Hepatocyte (in vitro differentiated cells): Measurements from ENCODE around the gene SLC2A11. TPM values are rescaled to one million over a fixed set of nuclear protein-coding genes. Genes with fewer than 3 reads are reported as not detected.

Experiments
- DNase-seq: peaks from one replicate; pipeline ENCODE4 v3.0.0-alpha.2; 2016; ENCODE audit warnings: low spot score
- H2AFZ ChIP-seq: fragments of 200-600 bp; sonication (generic); 2 replicates; pipeline ENCODE4 v1.6.0; 2016; ENCODE audit warnings: antibody characterized with exemption, mild to moderate bottlenecking
- H3K27ac ChIP-seq: fragments of 200-600 bp; sonication (generic); 2 replicates; pipeline ENCODE4 v1.5.1; 2016; ENCODE audit warnings: mild to moderate bottlenecking
- H3K27me3 ChIP-seq: fragments of 200-600 bp; sonication (generic); 2 replicates; pipeline ENCODE4 v1.6.1; 2016
- H3K36me3 ChIP-seq: fragments of 200-600 bp; sonication (generic); replicated peaks from 2 replicates; pipeline ENCODE4 v1.5.1; 2016; ENCODE audit warnings: low read depth; ENCODE audit not compliant: insufficient read depth
- H3K4me1 ChIP-seq: fragments of 200-600 bp; sonication (generic); 2 replicates; pipeline ENCODE4 v1.5.1; 2016; ENCODE audit warnings: mild to moderate bottlenecking, moderate library complexity; ENCODE audit not compliant: insufficient read depth
- H3K4me2 ChIP-seq: fragments of 200-600 bp; sonication (generic); 2 replicates; pipeline ENCODE4 v1.6.0; 2016
- H3K4me3 ChIP-seq: fragments of 200-600 bp; sonication (generic); 2 replicates; pipeline ENCODE4 v1.5.1; 2016; ENCODE audit warnings: mild to moderate bottlenecking
- H3K79me2 ChIP-seq: fragments of 200-600 bp; sonication (generic); 2 replicates; pipeline ENCODE4 v1.6.0; 2017; ENCODE audit warnings: mild to moderate bottlenecking
- H3K9me2 ChIP-seq: fragments of 200-600 bp; sonication (generic); replicated peaks from 2 replicates; pipeline ENCODE4 v1.6.0; 2017; ENCODE audit warnings: mild to moderate bottlenecking; ENCODE audit not compliant: insufficient read depth
- H3K9me3 ChIP-seq: fragments of 200-600 bp; sonication (generic); 2 replicates; pipeline ENCODE4 v1.5.1; 2016; ENCODE audit warnings: low read depth, mild to moderate bottlenecking
- H4K20me1 ChIP-seq: fragments of 200-600 bp; sonication (generic); 2 replicates; pipeline ENCODE4 v1.6.0; 2016; ENCODE audit warnings: mild to moderate bottlenecking; ENCODE audit not compliant: insufficient read depth, poor library complexity, severe bottlenecking
- CTCF ChIP-seq: fragments of 200-600 bp; sonication (generic); IDR thresholded peaks from 2 replicates; pipeline ENCODE4 v1.5.1; 2016; ENCODE audit warnings: antibody characterized with exemption, mild to moderate bottlenecking; ENCODE audit not compliant: poor library complexity
- EZH2 ChIP-seq: fragments of 200-600 bp; sonication (generic); IDR thresholded peaks from 2 replicates; pipeline ENCODE4 v1.6.1; 2016; ENCODE audit warnings: antibody characterized with exemption, mild to moderate bottlenecking, borderline replicate concordance
- EZH2phosphoT487 ChIP-seq: fragments of 200-600 bp; sonication (generic); IDR thresholded peaks from one replicate; pipeline ENCODE4 v1.6.1; 2018; ENCODE audit warnings: antibody characterized with exemption, mild to moderate bottlenecking, low read depth, moderate library complexity; ENCODE audit not compliant: unreplicated experiment, severe bottlenecking
- WGBS: methylation state at CpG from one replicate; pipeline ENCODE4 v1.1.6; 2016; ENCODE audit warnings: low lambda C conversion rate; ENCODE audit errors: missing lambda C conversion rate; 5-methylcytosine and 5-hydroxymethylcytosine counted together
- polyA plus RNA-seq: library from polyadenylated mRNA; unstranded; fragments of >200 nt; fragmentation: Nextera tagmentation; extraction: Ambion mirVana; gene quantifications from 2 replicates; pipeline ENCODE4 v1.2.1, GENCODE V29; 2016
- total RNA-seq: library from RNA; depleted of rRNA; stranded (reverse); fragments of >200 nt; gene quantifications from 2 replicates; pipeline ENCODE4 v1.2.3, GENCODE V29; 2014

The SLC2A11 gene
- total and polyA plus RNA-seq, 2 experiments from 2014 or later, result 15.0 TPM

DNA sequence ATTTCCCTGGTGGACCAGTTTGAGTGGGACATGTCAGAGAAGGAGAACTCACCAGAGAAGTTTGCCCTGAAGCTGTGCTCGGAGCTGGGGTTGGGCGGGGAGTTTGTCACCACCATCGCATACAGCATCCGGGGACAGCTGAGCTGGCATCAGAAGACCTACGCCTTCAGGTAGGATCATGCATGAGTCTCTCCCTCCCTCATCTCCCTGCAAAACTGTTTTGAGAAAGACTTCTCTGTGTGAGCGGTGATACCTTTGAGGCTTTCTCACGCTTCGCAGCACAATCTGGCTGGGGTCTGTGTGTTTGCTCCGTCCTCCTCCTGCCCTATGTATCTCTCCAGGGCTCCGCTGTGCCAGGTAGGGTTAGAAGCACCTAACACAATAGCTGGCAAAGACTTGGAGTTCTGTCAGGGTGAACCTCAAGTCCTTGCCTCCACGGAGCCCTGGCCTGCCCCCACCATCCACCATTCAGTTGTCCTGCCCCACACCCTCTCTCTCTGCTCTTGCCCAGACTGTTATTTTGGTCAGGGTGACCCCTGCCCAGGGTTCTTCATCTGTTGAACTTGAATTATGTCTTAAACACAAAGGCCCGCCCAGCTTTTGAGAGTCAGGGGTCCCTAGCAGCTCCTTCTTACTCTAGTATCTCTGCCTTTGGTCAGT is 32.3 kb upstream of the SLC2A11 start:
- no peak overlapping the region for H2AFZ ChIP-seq
- H3K79me2 ChIP-seq, result peaks cover 2% of the 10 kb centered on the region
- TF ChIP-seq EZH2 (no peak), CTCF (no peak), EZH2phosphoT487 (no peak)
- H3K9me2 ChIP-seq, result no peaks in the 10 kb centered on the region
- H3K27ac ChIP-seq, result no peak overlapping the region
- no peaks in the 10 kb centered on the region for H3K27me3 ChIP-seq
- H3K36me3 ChIP-seq, result no peaks in the 10 kb centered on the region
- H4K20me1 ChIP-seq, result no peaks in the 10 kb centered on the region
- no peak overlapping the region for H3K4me2 ChIP-seq
- no peaks in the 10 kb centered on the region for H3K9me3 ChIP-seq
- DNase-seq, result no peak
- H3K4me1 ChIP-seq, result no peaks in the 10 kb centered on the region
- WGBS, result 98% methylated on average over 12 of the region's 12 CpGs
- no peak overlapping the region for H3K4me3 ChIP-seq

DNA sequence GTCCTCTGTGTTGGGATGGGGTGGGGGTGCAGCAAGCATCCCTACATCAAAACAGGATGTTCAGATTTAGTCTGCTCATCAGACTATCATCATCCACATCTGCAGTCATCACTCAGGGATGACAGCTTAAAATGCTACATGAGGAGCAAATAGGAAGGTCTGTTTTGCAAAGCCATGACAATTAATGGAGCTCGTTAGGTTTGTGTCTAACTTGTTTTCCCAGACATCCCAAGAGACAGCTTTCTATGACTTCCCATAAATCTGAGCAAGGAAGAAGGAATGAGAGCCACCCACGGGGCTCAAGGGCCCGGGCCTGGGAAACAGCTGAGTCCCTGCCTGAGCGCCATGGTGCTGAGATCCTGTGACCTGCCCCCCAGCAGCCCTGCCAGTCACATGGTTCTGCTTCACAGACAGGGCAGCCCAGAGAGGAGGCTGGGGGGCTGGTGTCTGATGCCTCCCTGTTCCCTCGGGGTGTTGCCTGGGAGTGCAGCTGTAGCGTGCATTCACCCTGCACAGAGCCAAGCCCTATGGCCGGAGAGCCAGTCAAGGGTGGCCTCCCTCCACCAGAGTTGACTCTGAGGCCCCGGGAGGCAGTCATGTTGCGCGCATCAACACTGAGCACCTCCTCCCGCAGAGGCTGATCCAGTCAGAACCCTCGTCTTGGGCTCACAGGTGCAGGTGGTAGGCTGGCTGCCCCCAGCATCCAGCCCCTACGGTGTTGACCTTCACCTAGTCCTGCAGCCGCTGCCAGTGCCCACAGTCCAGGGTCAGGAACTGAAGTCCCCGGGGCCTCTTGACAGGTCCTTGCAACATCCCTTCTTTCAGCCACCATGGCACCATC is 30.9 kb upstream of the SLC2A11 start:
- Histone ChIP-seq H3K4me2 (no peak overlapping the region), H3K27me3 (no peaks in the 10 kb centered on the region), H3K27ac (no peak overlapping the region), H2AFZ (no peak overlapping the region), H3K79me2 (peaks cover 12% of the 10 kb centered on the region), H3K4me3 (no peak overlapping the region), H3K9me3 (no peaks in the 10 kb centered on the region), H4K20me1 (peaks cover 3% of the 10 kb centered on the region), H3K4me1 (no peaks in the 10 kb centered on the region), H3K36me3 (no peaks in the 10 kb centered on the region), H3K9me2 (no peaks in the 10 kb centered on the region)
- WGBS, result 84% methylated on average over 15 of the region's 15 CpGs
- peak; percentile 2 for DNase-seq
- TF ChIP-seq EZH2phosphoT487 (no peak), CTCF (no peak), EZH2 (no peak)

- no peak for DNase-seq
- TF ChIP-seq EZH2phosphoT487 (no peak), CTCF (no peak), EZH2 (no peak)
- Histone ChIP-seq H3K4me2 (no peak overlapping the region), H3K9me3 (no peaks in the 10 kb centered on the region), H3K36me3 (no peaks in the 10 kb centered on the region), H3K27ac (no peak overlapping the region), H3K27me3 (no peaks in the 10 kb centered on the region), H4K20me1 (peaks cover 3% of the 10 kb centered on the region), H2AFZ (no peak overlapping the region), H3K4me1 (no peaks in the 10 kb centered on the region), H3K9me2 (no peaks in the 10 kb centered on the region), H3K79me2 (peaks cover 14% of the 10 kb centered on the region), H3K4me3 (no peak overlapping the region)
- WGBS, result 80% methylated on average over 11 of the region's 11 CpGs
Observed at GRCh38 chr22:23827351-23827995, 30.2 kb upstream of the SLC2A11 start.
